HG03060 (cell line): ENCODE results near the gene F12.

ENCODE experiments used
- ATAC-seq: cut with Tn5 transposase; IDR thresholded peaks from one replicate; pipeline ENCODE4 v1.9.1; 2021; ENCODE audit warnings: low read depth, moderate number of reproducible peaks; ENCODE audit not compliant: unreplicated experiment

F12 gene

GRCh38 chr5:177409043-177409801, at the start of gene F12:
F12 (minus strand) TSS chr5:177409564; CDS start chr5:177409527, 37 bp downstream.
- ATAC-seq, result no peak

- ATAC-seq, result no peak
These were observed 49.6 kb upstream of the F12 start for GRCh38 chr5:177458912-177459350.

- no peak for ATAC-seq
These were observed 48.7 kb upstream of the F12 start for GRCh38 chr5:177457852-177458681.

GRCh38 chr5:177456976-177457851, 47.9 kb upstream of the F12 start:
- ATAC-seq, result peak; percentile 38

- no peak for ATAC-seq
These were observed 47.2 kb upstream of the F12 start for GRCh38 chr5:177456591-177456964.

- no peak for ATAC-seq
These were observed 46.6 kb upstream of the F12 start for GRCh38 chr5:177455661-177456590.

GRCh38 chr5:177455036-177455660, 45.8 kb upstream of the F12 start:
- no peak for ATAC-seq

- no peak for ATAC-seq
These were observed 45.2 kb upstream of the F12 start for GRCh38 chr5:177454397-177455035.

GRCh38 chr5:177453852-177454396, 44.6 kb upstream of the F12 start:
- ATAC-seq, result no peak

GRCh38 chr5:177452688-177453638, 43.6 kb upstream of the F12 start:
- ATAC-seq, result no peak

GRCh38 chr5:177450667-177451424, 41.5 kb upstream of the F12 start:
- no peak for ATAC-seq

- ATAC-seq, result no peak
These were observed 40.0 kb upstream of the F12 start for GRCh38 chr5:177449140-177450061.

GRCh38 chr5:177448244-177448950, 39.0 kb upstream of the F12 start:
- ATAC-seq, result no peak

- ATAC-seq, result no peak
These were observed 38.4 kb upstream of the F12 start for GRCh38 chr5:177447611-177448243.
